Measurements from ENCODE around the gene PANK4. TPM values are rescaled to one million over a fixed set of nuclear protein-coding genes. Genes with fewer than 3 reads are reported as not detected.

PANK4 gene
- total RNA-seq, 1 experiment from 2014 or later, result 45.6 TPM

GRCh38 chr1:2541619-2542245, 15.3 kb upstream of the PANK4 start:
- Histone ChIP-seq H3K4me1 (ENCODE audit: insufficient read depth, low read length, poor library complexity, severe bottlenecking) (peaks cover 18% of the 10 kb centered on the region), H3K27ac (ENCODE audit: low read depth, low read length, poor library complexity, severe bottlenecking) (no peak overlapping the region), H3K27me3 (replicated peaks; ENCODE audit: insufficient read depth, low read depth, low read length, poor library complexity) (no peaks in the 10 kb centered on the region), H3K9me3 (ENCODE audit: low read depth, low read length, poor library complexity, severe bottlenecking) (no peaks in the 10 kb centered on the region), H3K36me3 (ENCODE audit: insufficient read depth, low read length, poor library complexity, severe bottlenecking) (no peaks in the 10 kb centered on the region), H3K4me3 (ENCODE audit: low read depth, low read length, poor library complexity, severe bottlenecking) (no peak overlapping the region)
- no TSS peak for BruUV-seq (replicated peaks)
- no peak for TF ChIP-seq EZH2 (IDR thresholded peaks at IDR 0.05; ENCODE audit: borderline replicate concordance, low read depth, low read length, poor library complexity, severe bottlenecking)
- no peak for TF ChIP-seq CTCF (conservative IDR thresholded peaks at IDR 0.05; ENCODE audit: low read depth, low read length)
- ChIA-PET CTCF (no interaction called here), POLR2A (ENCODE audit: low non-redundant PET) (no interaction called here)
- DNase-seq (ENCODE audit: low spot score), result no peak
- intact Hi-C loops (cut with micrococcal nuclease; ENCODE audit: unreplicated experiment), result no loop called here

- Histone ChIP-seq H3K36me3 (ENCODE audit: insufficient read depth, low read length, poor library complexity, severe bottlenecking) (no peaks in the 10 kb centered on the region), H3K27me3 (replicated peaks; ENCODE audit: insufficient read depth, low read depth, low read length, poor library complexity) (no peaks in the 10 kb centered on the region), H3K27ac (ENCODE audit: low read depth, low read length, poor library complexity, severe bottlenecking) (no peak overlapping the region), H3K9me3 (ENCODE audit: low read depth, low read length, poor library complexity, severe bottlenecking) (no peaks in the 10 kb centered on the region), H3K4me3 (ENCODE audit: low read depth, low read length, poor library complexity, severe bottlenecking) (peak overlapping the region; percentile 12), H3K4me1 (ENCODE audit: insufficient read depth, low read length, poor library complexity, severe bottlenecking) (peaks cover 13% of the 10 kb centered on the region)
- CTCF ChIA-PET, result interaction anchor here (0.6 to 0.7 kb wide), 2 partner anchors 30 to 999 kb away, joined by 3 to 10 read pairs; no protein-coding TSS in a partner anchor
- TF ChIP-seq CTCF (conservative IDR thresholded peaks at IDR 0.05; ENCODE audit: low read depth, low read length) (no peak), EZH2 (IDR thresholded peaks at IDR 0.05; ENCODE audit: borderline replicate concordance, low read depth, low read length, poor library complexity, severe bottlenecking) (no peak)
- intact Hi-C loops (cut with micrococcal nuclease; ENCODE audit: unreplicated experiment), result no loop called here
- no TSS peak for BruUV-seq (replicated peaks)
- peak; percentile 37 for DNase-seq (ENCODE audit: low spot score)
- POLR2A ChIA-PET (ENCODE audit: low non-redundant PET), result interaction anchor here (0.7 kb wide), 1 partner anchor 1664 kb away, joined by 3 read pairs; no protein-coding TSS in a partner anchor
These were observed 14.6 kb upstream of the PANK4 start for GRCh38 chr1:2540816-2541492.

- BruUV-seq (replicated peaks), result no TSS peak
- POLR2A ChIA-PET (ENCODE audit: low non-redundant PET), result no interaction called here
- TF ChIP-seq EZH2 (IDR thresholded peaks at IDR 0.05; ENCODE audit: borderline replicate concordance, low read depth, low read length, poor library complexity, severe bottlenecking) (no peak), CTCF (conservative IDR thresholded peaks at IDR 0.05; ENCODE audit: low read depth, low read length) (peak; percentile 41)
These were observed 13.0 kb upstream of the PANK4 start for GRCh38 chr1:2539312-2539907.

More at GRCh38 chr1:2539312-2539907, 13.0 kb upstream of the PANK4 start:
- intact Hi-C loops (cut with micrococcal nuclease; ENCODE audit: unreplicated experiment), result no loop called here
- Histone ChIP-seq H3K36me3 (ENCODE audit: insufficient read depth, low read length, poor library complexity, severe bottlenecking) (no peaks in the 10 kb centered on the region), H3K27ac (ENCODE audit: low read depth, low read length, poor library complexity, severe bottlenecking) (no peak overlapping the region), H3K27me3 (replicated peaks; ENCODE audit: insufficient read depth, low read depth, low read length, poor library complexity) (peaks cover 13% of the 10 kb centered on the region), H3K4me1 (ENCODE audit: insufficient read depth, low read length, poor library complexity, severe bottlenecking) (peaks cover 13% of the 10 kb centered on the region), H3K9me3 (ENCODE audit: low read depth, low read length, poor library complexity, severe bottlenecking) (no peaks in the 10 kb centered on the region), H3K4me3 (ENCODE audit: low read depth, low read length, poor library complexity, severe bottlenecking) (no peak overlapping the region)
- CTCF ChIA-PET, result no interaction called here
- no peak for DNase-seq (ENCODE audit: low spot score)

All from A673 (cell line).